Naive thymus-derived CD8-positive, alpha-beta T cell (primary cell): ENCODE measurements around the gene HNRNPF. TPM values are rescaled to one million over a fixed set of nuclear protein-coding genes. Genes with fewer than 3 reads are reported as not detected.
"Not testable (repeated sequence)": the region's sequence is repeated elsewhere in the genome, so short reads cannot be mapped to it uniquely, and the experiment has no call there.

Experiments
- ATAC-seq, 2 donors: fragments of 150-1000 bp; cut with Tn5 transposase in 1 of 2; sonication (Bioruptor Pico), chemical (Tn5 transposase) in 1 of 2; 1 replicate in 1 of 2; 2 replicates in 1 of 2; pipeline ENCODE4 v1.10.0; 2021; ENCODE audit warnings: mild to moderate bottlenecking in 2 of 2, moderate library complexity in 2 of 2
- POLR2A ChIA-PET: fragments of 350-600 bp; sonication (Branson Sonifier 250); formaldehyde crosslinking; loops from one replicate; lab custom pipeline; 2021; ENCODE audit warnings: antibody characterized with exemption; lab: Charles Lee
- DNase-seq, 10 donors: peaks; one replicate each; pipeline versions ENCODE4 v3.0.0 to v3.0.0-alpha.2; 2020 to 2022
- H3K27ac Mint-ChIP-seq, 10 donors: one replicate each; pipeline ENCODE4 v1.8.0; 2020 to 2022; ENCODE audit warnings: mild to moderate bottlenecking in 10 of 10, mixed read lengths in 10 of 10, moderate library complexity in 4 of 10, inconsistent platforms in 1 of 10
- H3K27me3 Mint-ChIP-seq, 5 donors: one replicate each; pipeline ENCODE4 v1.8.0; 2021 to 2022; ENCODE audit warnings: mixed read lengths in 5 of 5
- H3K36me3 Mint-ChIP-seq, 3 donors: one replicate each; pipeline ENCODE4 v1.8.0; 2020 to 2022; ENCODE audit warnings: mixed read lengths in 3 of 3, mild to moderate bottlenecking in 2 of 3, inconsistent platforms in 1 of 3
- H3K4me1 Mint-ChIP-seq, 4 donors: one replicate each; pipeline ENCODE4 v1.8.0; 2021 to 2022; ENCODE audit warnings: mixed read lengths in 4 of 4
- H3K4me3 Mint-ChIP-seq, 10 donors: one replicate each; pipeline ENCODE4 v1.8.0; 2020 to 2022; ENCODE audit warnings: mild to moderate bottlenecking in 10 of 10, mixed read lengths in 10 of 10, moderate library complexity in 6 of 10, inconsistent platforms in 1 of 10
- H3K9me3 Mint-ChIP-seq, 9 donors: one replicate each; pipeline ENCODE4 v1.8.0; 2020 to 2022; ENCODE audit warnings: mixed read lengths in 9 of 9, mild to moderate bottlenecking in 3 of 9, inconsistent platforms in 1 of 9, moderate library complexity in 1 of 9
- polyA plus RNA-seq, 3 donors: library from polyadenylated mRNA; unstranded; fragments of 300-500 nt; fragmentation: Illumina TruSeq; gene quantifications; one replicate each; pipeline ENCODE4 v1.2.3, GENCODE V29; 2021
- total RNA-seq, 8 experiments: library from RNA in 2 of 8; stranded (reverse) in 2 of 8; gene quantifications; one replicate each; pipeline ENCODE4 v1.2.3 and lab custom pipeline; 2021 to 2026

The HNRNPF gene
- total and polyA plus RNA-seq, 5 experiments from 2014 or later = 155 to 202 (median 168) TPM

DNA sequence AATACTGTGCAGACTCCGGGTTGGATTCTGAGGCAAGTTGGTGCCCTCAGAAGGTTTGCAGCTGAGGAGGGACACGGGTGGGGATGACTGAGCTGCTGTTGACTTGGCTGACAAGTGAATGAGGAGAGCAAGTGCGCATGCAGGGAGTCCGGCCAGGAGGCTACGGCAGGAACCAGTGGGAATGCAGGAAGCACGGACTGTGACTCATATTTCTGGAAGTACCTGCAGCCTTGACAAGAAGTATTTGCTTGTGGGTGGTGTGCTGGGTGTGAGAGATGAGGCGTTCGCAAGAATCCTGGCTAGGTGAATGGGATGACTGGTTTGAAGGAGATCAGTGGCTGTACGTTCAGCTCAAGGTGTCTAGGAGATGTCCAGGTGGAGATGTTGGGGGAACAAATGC is 68.4 kb downstream of the HNRNPF start:
- peaks cover 0 to 7% (median 1%) of the 10 kb centered on the region in 4 donors for H3K4me1 Mint-ChIP-seq
- DNase-seq (no peak), ATAC-seq (no peak)
- H3K4me3 Mint-ChIP-seq = no peak overlapping the region
- no peaks in the 10 kb centered on the region for H3K9me3 Mint-ChIP-seq
- H3K36me3 Mint-ChIP-seq = peaks cover 0 to 2% (median 0%) of the 10 kb centered on the region in 3 donors
- peaks cover 4 to 41% (median 9%) of the 10 kb centered on the region in 5 donors for H3K27me3 Mint-ChIP-seq
- H3K27ac Mint-ChIP-seq = peak overlapping the region in 2 of 10 donors; percentile 28 to 45
- POLR2A ChIA-PET = no interaction called here

DNA sequence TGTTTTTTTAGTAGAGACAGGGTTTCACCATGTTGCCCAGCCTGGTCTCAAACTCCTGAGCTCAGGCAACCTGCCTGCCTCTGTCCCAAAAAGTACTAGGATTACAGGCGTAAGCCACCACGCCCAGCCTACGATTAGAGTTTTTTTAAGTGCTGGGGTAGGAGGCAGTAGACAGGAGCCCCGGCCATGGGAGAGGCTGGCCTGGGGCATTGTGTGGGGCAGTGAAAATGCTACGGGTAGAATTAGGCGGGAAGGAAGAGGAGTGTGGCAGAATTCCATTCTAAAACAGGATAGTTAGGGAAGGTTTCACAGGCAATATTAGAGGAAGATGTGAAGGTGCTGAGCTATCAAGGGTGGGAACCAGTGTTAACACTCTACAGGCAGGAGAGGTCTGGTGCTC is 68.9 kb downstream of the HNRNPF start:
- Mint-ChIP-seq H3K27ac (peak overlapping the region in 1 of 10 donors; percentile 32), H3K4me1 (peaks cover 0 to 7% (median 1%) of the 10 kb centered on the region in 4 donors), H3K27me3 (peaks cover 4 to 41% (median 9%) of the 10 kb centered on the region in 5 donors), H3K4me3 (no peak overlapping the region), H3K9me3 (no peaks in the 10 kb centered on the region), H3K36me3 (peaks cover 0 to 2% (median 0%) of the 10 kb centered on the region in 3 donors)
- POLR2A ChIA-PET = no interaction called here
- no peak for ATAC-seq
- DNase-seq = no peak

DNA sequence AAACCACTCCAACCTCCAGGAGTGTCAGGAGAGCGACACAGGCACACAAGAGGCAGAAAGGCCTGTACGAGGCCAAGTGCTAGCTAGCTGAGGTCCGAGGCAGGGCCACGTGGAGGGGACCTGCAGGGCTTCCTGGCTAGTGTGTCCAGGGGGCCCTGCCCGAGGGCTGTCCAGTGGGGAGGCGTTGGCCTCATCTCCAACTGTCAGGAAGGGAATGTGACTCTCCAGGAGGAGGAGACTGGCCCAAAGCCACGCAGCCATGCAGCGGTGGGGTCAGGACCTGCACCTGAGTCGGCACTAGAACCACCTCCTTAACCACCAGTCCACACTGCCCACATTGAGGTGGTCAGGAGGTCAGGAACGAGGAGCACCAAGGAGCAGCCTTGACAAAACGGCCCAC is 69.8 kb downstream of the HNRNPF start:
- H3K27ac Mint-ChIP-seq = peak overlapping the region in 1 of 10 donors; percentile 52
- H3K4me1 Mint-ChIP-seq = peaks cover 0 to 7% (median 1%) of the 10 kb centered on the region in 4 donors
- ATAC-seq (no peak), DNase-seq (no peak)
- peaks cover 0 to 2% (median 0%) of the 10 kb centered on the region in 3 donors for H3K36me3 Mint-ChIP-seq
- H3K4me3 Mint-ChIP-seq = no peak overlapping the region
- no peaks in the 10 kb centered on the region for H3K9me3 Mint-ChIP-seq
- peaks cover 4 to 41% (median 9%) of the 10 kb centered on the region in 5 donors for H3K27me3 Mint-ChIP-seq
- POLR2A ChIA-PET = no interaction called here

DNA sequence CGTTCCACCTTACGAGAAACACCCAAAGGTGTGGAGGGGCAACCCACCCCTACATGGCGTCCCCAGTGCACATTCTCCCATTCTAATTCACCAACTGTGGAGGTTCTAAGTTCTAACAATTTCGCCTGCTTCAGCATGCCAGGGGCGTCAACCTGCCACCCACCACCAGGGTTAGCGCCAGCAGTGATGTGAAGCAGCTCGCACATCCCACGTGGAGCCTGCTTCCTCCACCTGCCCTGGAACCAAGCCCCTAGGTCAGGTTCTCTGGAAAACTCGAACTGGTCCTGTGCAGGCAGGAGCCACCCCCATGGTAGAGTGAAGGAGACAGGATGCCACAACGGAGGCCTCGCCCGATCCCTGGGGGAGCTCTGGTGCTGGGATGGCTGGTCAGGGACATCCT is 70.9 kb downstream of the HNRNPF start:
- H3K9me3 Mint-ChIP-seq = no peaks in the 10 kb centered on the region
- H3K4me1 Mint-ChIP-seq = peaks cover under 1 to 7% (median 4%) of the 10 kb centered on the region in 4 donors
- H3K4me3 Mint-ChIP-seq = no peak overlapping the region
- peak overlapping the region in 1 of 10 donors; percentile 57 for H3K27ac Mint-ChIP-seq
- POLR2A ChIA-PET = no interaction called here
- DNase-seq = no peak
- H3K27me3 Mint-ChIP-seq = peaks cover 4 to 41% (median 9%) of the 10 kb centered on the region in 5 donors
- no peak for ATAC-seq
- peaks cover 0 to 2% (median 0%) of the 10 kb centered on the region in 3 donors for H3K36me3 Mint-ChIP-seq

DNA sequence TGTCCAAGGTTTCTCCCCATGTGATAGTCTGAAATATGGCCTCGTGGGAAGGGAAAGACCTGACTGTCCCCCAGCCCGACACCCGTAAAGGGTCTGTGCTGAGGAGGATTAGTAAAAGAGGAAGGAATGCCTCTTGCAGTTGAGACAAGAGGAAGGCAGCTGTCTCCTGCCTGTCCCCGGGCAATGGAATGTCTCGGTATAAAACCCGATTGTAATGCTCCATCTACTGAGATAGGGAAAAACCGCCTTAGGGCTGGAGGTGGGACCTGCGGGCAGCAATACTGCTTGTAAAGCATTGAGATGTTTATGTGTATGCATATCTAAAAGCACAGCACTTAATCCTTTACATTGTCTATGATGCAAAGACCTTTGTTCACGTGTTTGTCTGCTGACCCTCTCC is 71.5 kb downstream of the HNRNPF start:
- H3K36me3 Mint-ChIP-seq, ATAC-seq, POLR2A ChIA-PET, DNase-seq, H3K27ac Mint-ChIP-seq, H3K9me3 Mint-ChIP-seq, H3K4me3 Mint-ChIP-seq: not testable (repeated sequence)
- Mint-ChIP-seq H3K27me3 (peaks cover 4 to 41% (median 9%) of the 10 kb centered on the region in 5 donors), H3K4me1 (peaks cover 6 to 12% (median 9%) of the 10 kb centered on the region in 4 donors)

DNA sequence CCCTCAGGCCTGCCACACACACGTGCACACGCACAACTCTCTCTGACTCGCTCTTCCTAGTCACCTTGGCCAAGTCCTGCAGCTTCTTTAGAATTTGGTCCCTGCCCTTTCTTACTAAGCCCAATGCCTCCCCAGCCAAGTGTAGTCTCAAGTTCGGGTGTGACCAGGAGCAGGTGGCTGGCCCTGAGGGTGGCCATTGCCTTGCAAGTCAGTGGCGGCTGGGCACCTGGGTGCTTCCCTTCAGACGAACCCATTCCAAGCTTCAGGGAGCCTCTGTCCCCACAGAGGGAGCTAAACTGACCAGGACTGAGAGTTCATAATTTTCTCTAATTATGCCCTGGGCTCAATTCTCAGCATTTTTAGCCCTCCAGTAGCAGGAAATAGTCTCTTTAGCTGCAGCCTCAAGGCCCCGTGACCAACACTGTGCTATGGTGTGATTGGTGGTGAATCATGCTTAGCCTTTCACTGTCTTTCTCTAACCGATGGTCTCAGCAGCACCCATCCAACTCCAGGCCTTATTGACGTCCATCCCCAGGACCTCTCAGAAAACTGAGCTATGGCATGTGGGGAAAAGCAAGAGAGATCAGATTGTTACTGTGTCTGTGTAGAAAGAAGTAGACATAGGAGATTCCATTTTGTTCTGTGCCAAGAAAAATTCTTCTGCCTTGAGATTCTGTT is 72.2 kb downstream of the HNRNPF start:
- peak overlapping the region in 1 of 10 donors; percentile 33 for H3K27ac Mint-ChIP-seq
- H3K9me3 Mint-ChIP-seq = no peaks in the 10 kb centered on the region
- POLR2A ChIA-PET = no interaction called here
- ATAC-seq (no peak), DNase-seq (no peak)
- peaks cover 14 to 19% (median 15%) of the 10 kb centered on the region in 4 donors for H3K4me1 Mint-ChIP-seq
- H3K27me3 Mint-ChIP-seq = peaks cover 4 to 41% (median 9%) of the 10 kb centered on the region in 5 donors
- peaks cover 0 to 2% (median 0%) of the 10 kb centered on the region in 3 donors for H3K36me3 Mint-ChIP-seq
- no peak overlapping the region for H3K4me3 Mint-ChIP-seq

DNA sequence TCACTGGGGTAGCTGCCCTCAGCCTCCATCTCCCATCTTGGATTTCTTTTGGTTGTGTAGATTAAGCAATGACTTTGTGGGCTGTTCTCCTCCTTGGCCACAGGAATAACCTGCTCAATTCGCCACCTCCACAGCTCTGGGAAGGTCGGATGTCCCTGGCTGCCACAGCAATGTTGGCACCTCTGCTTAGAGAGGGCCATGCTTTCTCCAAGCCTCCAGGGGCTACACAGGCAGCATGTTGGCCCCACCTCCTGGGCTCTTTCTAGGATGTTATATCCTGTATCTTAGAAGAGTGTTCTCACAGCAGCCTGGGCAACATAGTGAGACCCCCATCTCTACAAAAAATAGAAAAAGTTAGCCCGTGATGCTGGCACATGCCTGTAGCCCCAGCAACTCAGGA is 72.9 kb downstream of the HNRNPF start:
- Mint-ChIP-seq H3K4me3 (no peak overlapping the region), H3K4me1 (peaks cover 17 to 22% (median 18%) of the 10 kb centered on the region in 4 donors), H3K27ac (no peak overlapping the region), H3K9me3 (no peaks in the 10 kb centered on the region), H3K36me3 (peaks cover 0 to 2% (median 0%) of the 10 kb centered on the region in 3 donors), H3K27me3 (peaks cover 4 to 41% (median 9%) of the 10 kb centered on the region in 5 donors)
- DNase-seq (no peak), ATAC-seq (no peak)
- POLR2A ChIA-PET = no interaction called here

Other genes with a start within 250 kb of the HNRNPF start
- under 1 TPM; 0.23 to 0.47 TPM for gene RASGEF1A, start 142.1 kb downstream of the HNRNPF start, total RNA-seq
- gene RASGEF1A, start 142.1 kb downstream of the HNRNPF start, polyA plus RNA-seq = 1 to 10 TPM in 1 of 3 donors, under 1 TPM in 2; 0.30 to 6.1 (median 0.42) TPM
- not detected for gene FXYD4, start 37.5 kb downstream of the HNRNPF start, total RNA-seq
- gene FXYD4, start 37.5 kb downstream of the HNRNPF start, polyA plus RNA-seq = not detected
- 1 to 10 TPM; 4.4 to 5.4 TPM for gene ZNF487, start 27.9 kb upstream of the HNRNPF start, total RNA-seq
- gene ZNF487, start 27.9 kb upstream of the HNRNPF start, polyA plus RNA-seq = 1 to 10 TPM; 4.0 to 6.0 (median 5.1) TPM
- gene ZNF239, start 165.4 kb upstream of the HNRNPF start, total RNA-seq = 1 to 10 TPM; 4.8 to 6.0 TPM
- 1 to 10 TPM in 2 of 3 donors, under 1 TPM in 1; 0.98 to 3.2 (median 1.9) TPM for gene ZNF239, start 165.4 kb upstream of the HNRNPF start, polyA plus RNA-seq
- gene ZNF485, start 197.3 kb upstream of the HNRNPF start, total RNA-seq = 10 to 100 TPM; 11.7 to 12.6 TPM
- 1 to 10 TPM; 4.5 to 6.8 (median 5.9) TPM for gene ZNF485, start 197.3 kb upstream of the HNRNPF start, polyA plus RNA-seq
- 10 to 100 TPM; 46.1 to 46.8 TPM for gene ZNF32, start 239.7 kb upstream of the HNRNPF start, total RNA-seq
- gene ZNF32, start 239.7 kb upstream of the HNRNPF start, polyA plus RNA-seq = 10 to 100 TPM; 79.1 to 98.2 (median 94.8) TPM